ENCODE data around the gene CEACAM21.

CEACAM21 gene

GRCh38 chr19:41575998-41576397, at the start of gene CEACAM21:
TSS of gene CEACAM21 (plus strand) at chr19:41576166. CDS start at chr19:41576275, 109 bp downstream.
- DNase-seq: peak; percentile 62

GRCh38 chr19:41527089-41527488, 48.9 kb upstream of the CEACAM21 start:
- DNase-seq: no peak

- no peak for DNase-seq
These were observed 47.9 kb upstream of the CEACAM21 start for GRCh38 chr19:41528106-41528505.

- DNase-seq: no peak
These were observed 46.3 kb upstream of the CEACAM21 start for GRCh38 chr19:41529484-41530183.

GRCh38 chr19:41530184-41530534, 45.8 kb upstream of the CEACAM21 start:
- no peak for DNase-seq

- DNase-seq: no peak
These were observed 45.1 kb upstream of the CEACAM21 start for GRCh38 chr19:41530761-41531301.

GRCh38 chr19:41531438-41532311, 44.3 kb upstream of the CEACAM21 start:
- peak; percentile 76 for DNase-seq

- DNase-seq: no peak
These were observed 43.4 kb upstream of the CEACAM21 start for GRCh38 chr19:41532526-41532925.

- no peak for DNase-seq
These were observed 42.2 kb upstream of the CEACAM21 start for GRCh38 chr19:41533671-41534215.

GRCh38 chr19:41535029-41535622, 40.8 kb upstream of the CEACAM21 start:
- DNase-seq: no peak

GRCh38 chr19:41537789-41538188, 38.2 kb upstream of the CEACAM21 start:
- no peak for DNase-seq

- no peak for DNase-seq
These were observed 35.8 kb upstream of the CEACAM21 start for GRCh38 chr19:41540041-41540695.

GRCh38 chr19:41541990-41542584, 33.9 kb upstream of the CEACAM21 start:
- DNase-seq: peak; percentile 78

GRCh38 chr19:41542622-41543021, 33.3 kb upstream of the CEACAM21 start:
- DNase-seq: no peak

GRCh38 chr19:41543582-41543981, 32.4 kb upstream of the CEACAM21 start:
- no peak for DNase-seq

GRCh38 chr19:41545547-41545946, 30.4 kb upstream of the CEACAM21 start:
- DNase-seq: no peak

- DNase-seq: no peak
These were observed 29.6 kb upstream of the CEACAM21 start for GRCh38 chr19:41546386-41546789.

GRCh38 chr19:41546961-41547360, 29.0 kb upstream of the CEACAM21 start:
- no peak for DNase-seq

GRCh38 chr19:41547569-41547968, 28.4 kb upstream of the CEACAM21 start:
- no peak for DNase-seq

GRCh38 chr19:41548047-41548446, 27.9 kb upstream of the CEACAM21 start:
- no peak for DNase-seq

GRCh38 chr19:41548954-41549688, 26.8 kb upstream of the CEACAM21 start:
- peak; percentile 66 for DNase-seq
